Iris pigment epithelial cell (primary cell): ENCODE measurements around the gene PILRA.
"Not testable (repeated sequence)": the region's sequence is repeated elsewhere in the genome, so short reads cannot be mapped to it uniquely, and the experiment has no call there.

Experiments used
- DNase-seq: peaks from one replicate; pipeline ENCODE4 v3.0.0-alpha.2; 2011; ENCODE audit warnings: low read depth

The PILRA gene

GRCh38 chr7:100380196-100380595, 6.9 kb downstream of the PILRA start:
- no peak for DNase-seq

DNA sequence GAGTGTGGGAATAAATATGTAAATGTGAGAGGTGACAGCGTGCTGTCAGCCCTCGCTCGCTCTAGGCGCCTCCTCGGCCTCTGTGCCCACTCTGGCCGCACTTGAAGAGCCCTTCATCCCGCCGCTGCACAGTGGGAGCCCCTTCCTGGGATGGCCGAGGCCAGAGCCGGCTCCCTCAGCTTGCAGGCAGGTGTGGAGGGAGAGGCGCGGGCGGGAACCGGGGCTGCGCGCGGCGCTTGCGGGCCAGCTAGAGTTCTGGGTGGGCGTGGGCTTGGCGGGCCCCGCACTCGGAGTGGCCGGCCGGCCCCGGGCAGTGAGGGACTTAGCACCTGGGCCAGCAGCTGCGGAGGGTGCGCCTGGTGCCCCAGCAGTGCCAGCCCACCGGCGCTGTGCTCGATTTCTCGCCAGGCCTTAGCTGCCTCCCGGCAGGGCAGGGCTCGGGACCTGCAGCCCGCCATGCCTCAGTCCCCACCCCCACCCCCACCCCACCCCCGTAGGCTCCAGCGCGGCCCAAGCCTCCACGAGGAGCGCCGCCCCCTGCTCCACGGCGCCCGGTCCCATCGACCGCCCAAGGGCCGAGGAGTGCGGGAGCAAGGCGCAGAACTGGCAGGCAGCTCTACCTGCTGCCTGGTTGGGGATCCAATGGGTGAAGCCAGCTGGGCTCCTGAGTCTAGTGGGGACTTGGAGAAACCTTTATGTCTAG, 8.4 kb downstream of the PILRA start:
- DNase-seq = not testable (repeated sequence)

DNA sequence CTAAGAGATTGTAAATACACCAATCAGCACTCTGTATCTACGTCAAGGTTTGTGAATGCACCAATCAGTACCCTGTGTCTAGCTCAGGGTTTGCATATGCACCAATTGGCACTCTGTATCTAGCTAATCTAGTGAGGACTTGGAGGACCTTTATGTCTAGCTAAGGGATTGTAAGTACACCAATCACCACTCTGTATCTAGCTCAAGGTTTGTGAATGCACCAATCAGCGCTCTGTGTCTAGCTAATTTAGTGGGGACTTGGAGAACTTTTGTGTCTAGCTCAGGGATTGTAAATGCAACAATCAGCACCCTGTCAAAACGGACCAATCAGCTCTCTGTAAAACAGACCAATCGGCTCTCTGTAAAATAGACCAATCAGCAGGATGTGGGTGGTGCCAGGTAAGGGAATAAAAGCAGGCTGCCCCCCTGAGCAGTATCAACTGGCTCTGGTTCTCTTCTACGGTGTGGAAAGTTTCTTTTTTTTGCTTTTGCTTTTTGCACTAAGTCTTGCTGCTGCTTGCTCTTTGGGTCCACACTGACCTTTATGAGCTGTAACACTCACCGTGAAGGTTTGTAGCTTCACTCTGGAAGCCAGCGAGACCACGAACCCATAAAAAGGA, 9.1 kb downstream of the PILRA start:
- DNase-seq = not testable (repeated sequence)

DNA sequence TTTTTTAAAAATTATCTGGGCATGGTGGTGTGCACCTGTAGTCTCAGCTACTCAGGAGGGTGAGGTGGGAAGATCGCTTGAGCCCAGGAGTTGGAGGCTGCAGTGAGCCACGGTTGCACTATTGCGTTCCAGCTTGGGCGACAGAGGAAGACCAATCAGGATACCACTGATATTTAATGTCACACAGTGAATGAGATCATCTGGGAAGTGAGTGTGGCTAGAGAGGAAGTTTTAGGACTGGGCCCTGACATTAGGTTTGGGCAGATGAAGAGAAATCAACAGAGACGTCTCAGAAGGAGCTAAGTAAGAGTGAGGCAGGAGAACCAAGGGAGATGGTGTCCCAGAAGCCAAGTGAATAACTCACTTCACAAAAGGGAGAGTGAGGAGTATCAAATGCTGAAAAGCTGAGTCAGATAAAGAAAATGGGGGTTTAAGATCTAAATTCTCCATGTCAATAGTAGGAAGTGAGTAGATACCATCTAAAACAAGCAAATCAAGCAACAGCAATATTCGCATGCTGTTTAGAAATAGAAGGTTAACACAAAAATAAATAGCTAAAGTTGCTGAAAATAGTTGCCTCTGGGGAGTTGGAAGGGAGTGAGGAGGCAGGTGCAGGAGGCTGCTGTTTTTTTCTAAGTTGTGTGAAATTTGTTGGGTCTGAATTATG, 11.5 kb downstream of the PILRA start:
- DNase-seq = no peak

- DNase-seq = no peak
Observed at GRCh38 chr7:100386940-100387339, 13.7 kb downstream of the PILRA start.

GRCh38 chr7:100387695-100388094, 14.4 kb downstream of the PILRA start:
- no peak for DNase-seq

DNA sequence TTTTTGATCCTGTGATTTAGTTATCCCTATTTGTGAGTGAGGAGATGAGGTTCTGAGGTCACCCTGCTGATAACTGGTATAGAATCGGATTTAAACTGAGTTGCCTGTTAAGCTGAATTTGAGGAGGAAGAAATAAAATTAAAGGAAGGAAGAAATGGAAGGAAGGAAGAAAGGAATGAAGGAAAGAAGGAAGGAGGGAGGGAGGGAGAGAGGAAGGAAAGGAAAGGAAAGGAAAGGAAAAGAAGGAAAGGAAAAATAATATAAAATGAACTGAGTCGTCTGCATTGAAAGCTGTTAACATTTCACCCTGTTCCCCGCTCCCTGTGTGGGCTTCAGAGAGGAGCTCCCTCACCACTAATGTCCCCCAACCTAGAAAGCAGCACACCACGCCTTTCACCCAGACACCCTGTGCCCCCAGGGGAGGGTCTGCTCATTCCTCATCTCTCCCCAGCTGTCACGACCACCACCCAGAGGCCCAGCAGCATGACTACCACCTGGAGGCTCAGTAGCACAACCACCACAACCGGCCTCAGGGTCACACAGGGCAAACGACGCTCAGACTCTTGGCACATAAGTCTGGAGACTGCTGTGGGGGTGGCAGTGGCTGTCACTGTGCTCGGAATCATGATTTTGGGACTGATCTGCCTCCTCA, 16.3 kb downstream of the PILRA start:
- DNase-seq = no peak

DNA sequence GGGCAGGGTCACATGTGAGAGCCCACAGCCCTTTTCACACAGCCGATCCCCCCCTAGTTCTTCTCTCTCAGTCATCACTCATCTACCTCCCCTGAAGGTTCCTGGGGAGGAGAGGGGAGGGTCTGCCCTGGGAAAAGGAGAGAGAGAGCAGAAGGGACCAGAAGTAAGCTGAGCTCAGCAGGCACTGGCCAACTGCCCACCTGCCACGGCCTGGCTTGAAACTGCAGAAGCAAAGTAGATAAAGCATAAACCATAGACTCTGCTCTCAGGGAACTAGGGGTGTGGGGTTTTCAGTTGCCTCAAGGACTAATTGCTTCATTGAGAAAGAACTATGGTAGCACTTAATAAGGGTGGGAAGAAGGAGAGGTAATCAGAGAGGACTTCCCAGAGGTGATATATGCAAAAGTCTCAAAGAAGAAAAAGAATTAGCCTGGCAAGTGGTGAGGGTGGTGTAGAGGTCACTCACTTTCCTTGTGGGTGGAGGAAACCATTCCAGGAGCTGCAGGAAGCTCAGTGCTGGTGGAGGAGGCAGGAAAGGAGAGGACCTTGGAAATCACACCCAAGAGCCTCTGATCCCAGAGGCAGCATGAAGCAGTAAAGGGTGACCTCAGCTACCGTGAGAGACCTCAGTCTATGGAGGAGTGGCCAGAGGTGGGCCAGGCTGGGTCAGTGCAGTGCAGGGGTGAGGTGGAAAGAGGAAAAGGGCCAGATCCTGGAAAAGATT, 17.2 kb downstream of the PILRA start:
- no peak for DNase-seq

DNA sequence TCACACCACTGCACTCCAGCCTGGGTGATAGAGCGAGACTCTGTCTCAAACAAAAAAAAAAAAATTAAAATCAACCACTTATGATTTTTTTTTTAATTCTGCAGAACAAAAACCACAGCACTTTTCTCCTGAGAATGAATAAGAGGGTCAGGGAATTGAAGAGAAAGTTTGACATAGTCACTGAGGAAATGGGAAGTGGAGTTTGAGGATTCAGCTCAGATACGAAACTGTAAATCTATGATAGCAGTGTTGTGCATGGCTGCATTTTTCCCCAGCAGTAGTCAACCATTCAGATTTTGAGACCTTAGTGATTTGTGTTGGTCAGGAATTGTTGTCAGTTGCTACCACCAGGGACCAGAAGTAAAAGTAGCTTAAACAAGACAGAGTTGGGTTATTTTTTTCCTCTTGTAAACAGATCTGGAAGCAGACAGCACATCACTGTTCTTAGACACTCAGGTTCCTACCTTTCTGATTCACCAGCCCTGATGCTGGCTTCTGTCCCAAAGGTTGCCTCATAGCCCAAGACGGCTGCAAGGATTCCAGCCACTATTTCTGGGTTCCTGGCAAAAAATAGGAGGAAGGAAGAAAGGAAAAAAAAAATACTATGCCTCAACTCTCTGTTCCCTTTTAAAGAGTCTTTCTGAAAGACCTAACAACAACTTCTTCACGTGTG, 20.1 kb downstream of the PILRA start:
- DNase-seq = no peak

GRCh38 chr7:100394077-100394476, 20.8 kb downstream of the PILRA start:
- DNase-seq = no peak

- DNase-seq = no peak
Observed at GRCh38 chr7:100396421-100396982, 23.2 kb downstream of the PILRA start.

DNA sequence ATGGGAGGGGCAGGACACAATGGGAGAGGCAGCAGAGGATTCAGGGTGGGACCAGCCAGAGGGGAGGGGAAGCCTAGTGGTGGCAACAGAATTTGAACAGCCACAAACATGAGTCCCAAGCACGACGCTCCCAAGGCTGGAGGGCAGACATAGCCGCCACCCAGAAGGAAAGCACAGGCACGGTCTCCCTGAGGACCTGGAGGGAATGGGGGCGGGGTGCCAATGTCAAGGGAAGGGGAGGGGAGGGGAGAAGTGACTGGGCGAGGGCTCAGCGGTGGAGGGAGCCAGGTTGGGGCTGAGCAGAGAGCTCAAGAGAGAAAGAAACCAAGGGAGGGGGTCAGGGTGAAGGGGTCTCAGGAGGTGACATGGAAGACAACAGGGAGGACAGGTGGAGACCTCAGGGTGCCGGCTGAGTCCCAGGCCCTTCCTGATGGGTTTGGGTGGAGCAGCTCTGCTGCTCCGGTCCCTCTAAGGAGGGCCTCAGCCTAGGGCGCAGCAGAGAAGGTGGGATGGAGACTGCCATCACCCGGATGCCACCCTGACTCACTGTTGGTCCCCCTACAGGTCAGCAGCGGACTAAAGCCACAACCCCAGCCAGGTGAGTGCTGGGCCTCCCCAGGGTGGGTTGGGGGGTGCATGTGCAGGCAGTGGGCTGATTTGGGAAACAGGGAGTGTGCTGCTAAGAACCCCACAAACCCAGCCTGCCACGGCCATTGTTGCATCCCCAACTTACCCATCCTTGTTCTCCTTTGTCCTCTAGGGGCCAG, 24.2 kb downstream of the PILRA start:
- no peak for DNase-seq

GRCh38 chr7:100398239-100398638, 25.0 kb downstream of the PILRA start:
- no peak for DNase-seq

DNA sequence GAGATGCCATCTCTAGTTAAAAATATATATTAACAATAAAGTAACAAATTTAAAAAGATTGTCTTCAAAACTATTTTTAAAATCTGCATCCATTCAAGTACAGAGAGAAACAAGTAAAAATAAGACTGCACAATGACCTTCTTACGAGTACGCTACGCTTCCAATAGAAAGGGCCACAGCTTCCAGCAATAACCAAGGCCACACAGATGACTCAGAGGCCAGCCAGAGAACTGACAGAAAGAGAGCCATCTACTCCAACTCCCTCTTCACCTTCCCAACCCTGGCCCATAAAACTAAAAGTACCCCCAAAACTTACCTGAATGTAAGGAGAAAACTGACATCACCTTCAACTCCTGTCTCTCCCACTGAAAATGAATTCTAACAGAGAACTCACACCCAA, 26.8 kb downstream of the PILRA start:
- DNase-seq = no peak

DNA sequence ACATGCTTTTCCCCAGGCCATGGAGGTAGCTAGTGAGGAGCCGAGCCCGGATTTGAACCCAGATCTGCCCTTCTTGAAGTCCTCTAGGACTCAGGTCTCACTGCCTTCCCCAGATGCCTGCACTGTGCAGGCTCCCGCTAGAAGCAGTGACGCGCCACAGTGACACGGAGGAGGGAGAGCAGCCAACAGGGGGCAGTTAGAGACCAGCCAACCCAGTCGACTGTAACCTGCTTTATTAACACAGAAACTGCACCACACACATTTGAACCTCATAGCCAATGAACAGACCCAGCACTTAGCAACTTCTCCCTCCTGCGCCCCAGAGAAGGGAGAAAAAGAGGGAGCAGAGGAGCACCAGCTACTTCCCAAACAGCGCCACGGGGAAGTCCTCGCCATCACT, 27.4 kb downstream of the PILRA start:
- DNase-seq = no peak

- no peak for DNase-seq
Observed at GRCh38 chr7:100401811-100402210, 28.5 kb downstream of the PILRA start.

DNA sequence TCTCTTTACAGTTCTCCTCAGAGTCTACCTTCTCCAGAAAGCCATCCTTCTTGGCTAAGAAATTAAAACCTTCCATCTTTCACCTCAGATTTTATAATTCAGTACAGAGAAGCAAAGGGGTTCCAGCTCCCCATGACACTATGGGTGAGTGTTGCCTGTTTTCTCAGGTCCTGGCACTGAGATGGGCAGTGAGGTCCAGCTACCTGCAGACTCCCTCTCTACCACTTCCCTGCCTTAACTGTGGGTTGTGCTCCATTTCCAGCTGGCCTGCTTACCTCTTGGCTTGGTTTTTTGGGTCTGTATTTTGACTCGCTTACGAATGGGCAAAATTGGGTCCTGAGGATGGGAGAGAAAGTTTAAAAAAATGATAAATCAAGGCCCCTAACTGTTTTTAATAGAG, 29.0 kb downstream of the PILRA start:
- no peak for DNase-seq

DNA sequence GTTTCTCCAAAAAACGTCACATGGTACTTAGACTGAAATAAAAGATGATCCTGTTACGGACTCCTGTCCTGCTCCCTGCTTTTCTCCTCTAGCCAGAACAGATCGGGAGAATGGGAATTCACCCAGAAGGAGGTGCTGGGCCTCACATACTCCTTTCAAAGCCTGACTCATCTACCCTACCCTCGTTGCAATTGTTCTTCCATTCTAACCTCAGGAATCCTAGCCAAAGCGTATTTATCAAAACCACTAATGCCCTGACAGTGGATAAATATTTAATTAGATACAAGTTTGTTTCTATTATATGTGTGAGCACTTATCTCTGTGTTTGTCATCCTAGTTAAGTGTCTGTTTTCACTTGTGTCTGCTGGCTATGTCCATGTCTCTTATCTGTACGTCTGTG, 33.5 kb downstream of the PILRA start:
- peak; percentile 75 for DNase-seq

GRCh38 chr7:100407285-100408180, 34.2 kb downstream of the PILRA start:
- peak; percentile 84 for DNase-seq

DNA sequence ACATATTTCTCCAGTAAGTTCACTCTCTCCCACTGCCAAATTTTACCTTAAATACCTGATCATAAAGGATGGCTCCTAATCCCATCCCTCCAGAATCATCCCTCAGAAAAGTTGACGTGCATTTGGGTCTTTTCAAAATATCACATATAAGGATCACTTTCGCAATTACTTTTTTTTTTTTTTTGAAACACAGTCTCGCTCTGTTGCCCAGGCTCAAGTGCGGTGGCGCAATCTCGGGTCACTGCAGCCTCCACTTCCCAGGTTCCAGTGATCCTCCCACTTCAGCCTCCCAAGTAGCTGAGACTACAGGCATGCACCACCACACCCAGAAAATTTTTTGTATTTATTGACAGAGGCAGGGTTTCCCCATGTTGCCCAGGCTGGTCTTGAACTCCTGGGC, 37.8 kb downstream of the PILRA start:
- no peak for DNase-seq
